Measurements from ENCODE around the gene SESTD1. TPM values are rescaled to one million over a fixed set of nuclear protein-coding genes. Genes with fewer than 3 reads are reported as not detected.

SESTD1 gene
- total and polyA plus RNA-seq, 2 of the 8 experiments (the other 6 are each of a cell fraction or from before 2014, with no cell fraction given) = 5.2 to 49.6 TPM

DNA sequence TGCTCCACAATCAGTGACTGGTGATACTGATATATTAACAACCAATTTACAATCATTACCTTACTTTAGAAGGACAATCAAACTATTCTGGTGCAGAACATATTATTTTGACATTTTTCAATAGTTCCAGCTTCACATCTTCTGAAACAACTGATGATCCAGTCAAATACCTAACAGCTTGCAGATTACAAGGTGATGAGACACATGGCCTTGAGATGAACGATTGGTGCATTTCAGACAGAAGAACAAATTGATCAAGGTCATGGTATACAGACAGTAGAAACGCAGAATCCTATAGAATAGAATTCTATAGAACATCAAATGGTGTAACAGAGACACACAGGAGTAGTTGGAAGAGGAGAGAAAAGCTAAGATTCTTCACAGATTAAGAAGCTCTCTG is 24.8 kb downstream of the SESTD1 start:
- Histone ChIP-seq H4K20me1 (replicated peaks in 1 of 2; ENCODE audit: control insufficient read depth in 1 of 2, insufficient read depth in 2 of 2, low read length in 2 of 2) (no peaks in the 10 kb centered on the region), H3K27ac (ENCODE audit: low read depth, low read length) (no peak overlapping the region), H3K14ac (ENCODE audit: insufficient read length) (no peak overlapping the region), H3K4me3 (ENCODE audit: extremely low read depth in 1 of 4, insufficient read depth in 2 of 4, low read depth in 3 of 4, low read length in 4 of 4) (no peak overlapping the region), H2BK12ac (ENCODE audit: low read depth, low read length) (no peak overlapping the region), H2BK120ac (replicated peaks; ENCODE audit: low read depth, low read length) (no peak overlapping the region), H2AFZ (ENCODE audit: low read length) (no peak overlapping the region), H3K4ac (replicated peaks; ENCODE audit: insufficient read length, low read depth, low read length) (no peak overlapping the region), H3K9ac (replicated peaks in 1 of 4; ENCODE audit: extremely low read depth in 1 of 4, low read depth in 3 of 4, low read length in 3 of 4) (no peak overlapping the region), H2BK20ac (ENCODE audit: low read length) (no peak overlapping the region), H2AK5ac (ENCODE audit: low read depth, low read length) (no peak overlapping the region), H3K23ac (ENCODE audit: insufficient read length) (no peak overlapping the region), H3K79me2 (ENCODE audit: control insufficient read depth in 1 of 2, insufficient read depth in 2 of 2, low read length in 2 of 2) (peaks cover 0 to 53% of the 10 kb centered on the region in 2 experiments; a peak in 2 of 4 replicates), H3K9me3 (ENCODE audit: insufficient read depth in 2 of 2, low read depth in 1 of 2, low read length in 1 of 2) (no peaks in the 10 kb centered on the region), H3K18ac (ENCODE audit: extremely low read depth, low read length) (no peak overlapping the region), H3K27me3 (replicated peaks in 1 of 4; ENCODE audit: control insufficient read depth in 3 of 4, extremely low read depth in 1 of 4, insufficient read depth in 3 of 4, low read length in 3 of 4) (no peaks in the 10 kb centered on the region), H2BK5ac (ENCODE audit: low read depth, low read length) (no peak overlapping the region), H3K56ac (replicated peaks; ENCODE audit: insufficient read length, low read depth, low read length) (no peak overlapping the region), H4K8ac (ENCODE audit: extremely low read depth, insufficient read depth, low read length) (no peak overlapping the region), H4K91ac (replicated peaks; ENCODE audit: insufficient read length, low read length) (no peak overlapping the region), H2BK15ac (ENCODE audit: low read length) (no peak overlapping the region), H3K4me2 (ENCODE audit: insufficient read depth in 1 of 2, low read depth in 2 of 2, low read length in 2 of 2) (no peak overlapping the region), H3K79me1 (ENCODE audit: low read depth, low read length) (no peaks in the 10 kb centered on the region), H3K36me3 (ENCODE audit: control insufficient read depth in 2 of 4, insufficient read depth in 4 of 4, low read length in 3 of 4) (no peaks in the 10 kb centered on the region), H4K5ac (ENCODE audit: insufficient read length, low read depth, low read length) (no peak overlapping the region), H3K4me1 (replicated peaks in 1 of 4; ENCODE audit: control insufficient read depth in 3 of 4, insufficient read depth in 4 of 4, low read length in 3 of 4) (peaks cover 0 to 5% (median 2%) of the 10 kb centered on the region in 4 experiments; a peak in 2 of 7 replicates), H3K23me2 (ENCODE audit: low read depth, low read length) (no peaks in the 10 kb centered on the region)
- FAIRE-seq = no peak
- WGBS, 2 experiments (ENCODE audit: extremely low coverage in 1 of 2, insufficient coverage in 1 of 2, insufficient read length in 1 of 2, insufficient replicate concordance in 2 of 2, low coverage in 1 of 2, low lambda C conversion rate in 2 of 2, missing lambda C conversion rate in 1 of 2) = 92% methylated on average over 2 of the region's 2 CpGs; no CpG with 5 or more reads in 1 of the 2 experiments
- DNase-seq (ENCODE audit: low read depth in 1 of 2, low spot score in 2 of 2) = no peak
- CTCF ChIA-PET (ENCODE audit: partially characterized antibody) = interaction anchor here (0.6 to 1.9 kb wide), 8 partner anchors 11 to 171 kb away, joined by 3 to 9 read pairs (median 4); no protein-coding TSS in a partner anchor
- POLR2A ChIA-PET (ENCODE audit: partially characterized antibody) = no interaction called here
- TF ChIP-seq FOSL1 (IDR thresholded peaks at IDR 0.05; ENCODE audit: insufficient read depth, low read depth, low read length) = no peak
- no peak for TF ChIP-seq RAD21 (IDR thresholded peaks at IDR 0.05 in 1 of 2, conservative IDR thresholded peaks at IDR 0.05 in 1 of 2; ENCODE audit: low read depth in 2 of 2, low read length in 2 of 2)
- no peak for TF ChIP-seq CHD1 (IDR thresholded peaks at IDR 0.05; ENCODE audit: low read depth, low read length)
- TF ChIP-seq MAFK (IDR thresholded peaks at IDR 0.05; ENCODE audit: low read depth, low read length) = no peak
- TF ChIP-seq GTF2F1 (IDR thresholded peaks at IDR 0.05; ENCODE audit: borderline replicate concordance, low read depth, low read length) = no peak
- TF ChIP-seq EZH2 (IDR thresholded peaks at IDR 0.05; ENCODE audit: low read depth, low read length, severe bottlenecking) = no peak
- TF ChIP-seq SP4 (IDR thresholded peaks at IDR 0.05; ENCODE audit: low read length) = no peak
- TF ChIP-seq ZNF274 (IDR thresholded peaks at IDR 0.05; ENCODE audit: borderline replicate concordance, extremely low read depth, low read length) = no peak
- TF ChIP-seq, protein P1, sequence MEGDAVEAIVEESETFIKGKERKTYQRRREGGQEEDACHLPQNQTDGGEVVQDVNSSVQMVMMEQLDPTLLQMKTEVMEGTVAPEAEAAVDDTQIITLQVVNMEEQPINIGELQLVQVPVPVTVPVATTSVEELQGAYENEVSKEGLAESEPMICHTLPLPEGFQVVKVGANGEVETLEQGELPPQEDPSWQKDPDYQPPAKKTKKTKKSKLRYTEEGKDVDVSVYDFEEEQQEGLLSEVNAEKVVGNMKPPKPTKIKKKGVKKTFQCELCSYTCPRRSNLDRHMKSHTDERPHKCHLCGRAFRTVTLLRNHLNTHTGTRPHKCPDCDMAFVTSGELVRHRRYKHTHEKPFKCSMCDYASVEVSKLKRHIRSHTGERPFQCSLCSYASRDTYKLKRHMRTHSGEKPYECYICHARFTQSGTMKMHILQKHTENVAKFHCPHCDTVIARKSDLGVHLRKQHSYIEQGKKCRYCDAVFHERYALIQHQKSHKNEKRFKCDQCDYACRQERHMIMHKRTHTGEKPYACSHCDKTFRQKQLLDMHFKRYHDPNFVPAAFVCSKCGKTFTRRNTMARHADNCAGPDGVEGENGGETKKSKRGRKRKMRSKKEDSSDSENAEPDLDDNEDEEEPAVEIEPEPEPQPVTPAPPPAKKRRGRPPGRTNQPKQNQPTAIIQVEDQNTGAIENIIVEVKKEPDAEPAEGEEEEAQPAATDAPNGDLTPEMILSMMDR (IDR thresholded peaks at IDR 0.05; ENCODE audit: control extremely low read depth in 1 of 3, insufficient read depth in 1 of 3, low read depth in 1 of 3, low read length in 3 of 3) = no peak
- TF ChIP-seq HDAC2 (IDR thresholded peaks at IDR 0.05; ENCODE audit: borderline replicate concordance in 1 of 2, low read depth in 2 of 2, low read length in 2 of 2) = no peak
- no peak for TF ChIP-seq RXRA (IDR thresholded peaks at IDR 0.05; ENCODE audit: insufficient read depth, low read depth, low read length)
